Gastrocnemius medialis (tissue), 4 donors: ENCODE measurements around the gene ALKBH8. TPM values are rescaled to one million over a fixed set of nuclear protein-coding genes. Genes with fewer than 3 reads are reported as not detected.
"Not testable (repeated sequence)": the region's sequence is repeated elsewhere in the genome, so short reads cannot be mapped to it uniquely, and the experiment has no call there.

Experiments used
- ATAC-seq, 2 donors: fragments of 150-250 bp; one replicate each; pipeline ENCODE4 v1.9.1; 2016
- DNase-seq, 2 donors: peaks; one replicate each; pipeline ENCODE4 v3.0.0-alpha.2; 2019
- H3K27ac ChIP-seq, 4 donors: fragments of 200-600 bp; sonication (generic); 1 replicate in 1 of 4; 2 replicates in 3 of 4; pipeline ENCODE4 v1.5.1; 2016 to 2018; ENCODE audit warnings: mild to moderate bottlenecking in 2 of 4, moderate library complexity in 1 of 4
- H3K27me3 ChIP-seq, 3 donors: fragments of 200-600 bp; sonication (generic) in 2 of 3; 1 replicate in 1 of 3; 2 replicates in 2 of 3; pipeline versions ENCODE4 v1.5.1 to v1.6.0; 2016 to 2019; ENCODE audit warnings: mild to moderate bottlenecking in 1 of 3, moderate library complexity in 1 of 3
- H3K36me3 ChIP-seq, 2 donors: fragments of 200-600 bp; sonication (generic) in 1 of 2; one replicate each; pipeline ENCODE4 v1.5.1; 2017 to 2018
- H3K4me1 ChIP-seq, 2 donors: fragments of 200-600 bp; sonication (generic) in 1 of 2; one replicate each; pipeline ENCODE4 v1.5.1; 2016 to 2017; ENCODE audit warnings: mild to moderate bottlenecking in 2 of 2
- H3K4me3 ChIP-seq, 4 donors: fragments of 200-600 bp; sonication (generic) in 3 of 4; 1 replicate in 1 of 4; 2 replicates in 3 of 4; pipeline ENCODE4 v1.5.1; 2016 to 2019; ENCODE audit warnings: mild to moderate bottlenecking in 2 of 4
- H3K9me3 ChIP-seq, 3 donors: fragments of 200-600 bp; sonication (generic) in 2 of 3; 1 replicate in 1 of 3; 2 replicates in 2 of 3; pipeline ENCODE4 v1.5.1; 2016 to 2019
- CTCF ChIP-seq, 5 experiments: fragments of 450-650 bp in 3 of 5; fragments of 200-600 bp in 2 of 5; sonication (generic) in 2 of 5; IDR thresholded peaks in 4 of 5; conservative IDR thresholded peaks in 1 of 5; 1 replicate in 4 of 5; 2 replicates in 1 of 5; pipeline ENCODE4 v1.5.1; 2016 to 2019; ENCODE audit warnings: antibody characterized with exemption in 5 of 5, mild to moderate bottlenecking in 3 of 5, moderate library complexity in 3 of 5
- POLR2A ChIP-seq, 2 donors: fragments of 450-650 bp; IDR thresholded peaks; one replicate each; pipeline ENCODE4 v1.6.1; 2017; ENCODE audit warnings: antibody characterized with exemption in 2 of 2, mild to moderate bottlenecking in 2 of 2, moderate library complexity in 2 of 2
- in situ Hi-C, 4 donors: fragments of 200-750 bp; cut with MboI; loops; one replicate each; pipeline versions ENCODE4 v1.15.0 to v1.8.0; 2017; ENCODE audit warnings: low sequenced_read_pairs in 4 of 4
- intact Hi-C: fragments of 100-400 bp; cut with DNase I; formaldehyde crosslinking; loops from one replicate; pipeline ENCODE4 v1.15.1; 2023; ENCODE audit warnings: low total_unique reads
- total RNA-seq, 4 donors: library from RNA; depleted of rRNA; stranded (reverse); fragments of >200 nt; gene quantifications; one replicate each; pipeline versions ENCODE4 v1.1.0 to v1.2.3, GENCODE V29; 2016

ALKBH8 gene
- total RNA-seq, 4 donors from 2014 or later, result 5.4 to 8.1 (median 6.6) TPM

GRCh38 chr11:107505647-107506225 is 59.8 kb downstream of the ALKBH8 start:
- Histone ChIP-seq H3K36me3 (peaks cover 0 to 36% of the 10 kb centered on the region in 2 donors), H3K27ac (no peak overlapping the region), H3K9me3 (no peaks in the 10 kb centered on the region), H3K4me1 (peaks cover 10 to 14% of the 10 kb centered on the region in 2 donors), H3K4me3 (no peak overlapping the region), H3K27me3 (no peaks in the 10 kb centered on the region)
- in situ Hi-C loops (no loop called here), intact Hi-C loops (no loop called here)
- no peak for DNase-seq
- ATAC-seq, result no peak
- TF ChIP-seq CTCF (IDR thresholded peaks at IDR 0.05 in 4 of 5, conservative IDR thresholded peaks at IDR 0.05 in 1 of 5) (no peak), POLR2A (IDR thresholded peaks at IDR 0.05) (no peak)

DNA sequence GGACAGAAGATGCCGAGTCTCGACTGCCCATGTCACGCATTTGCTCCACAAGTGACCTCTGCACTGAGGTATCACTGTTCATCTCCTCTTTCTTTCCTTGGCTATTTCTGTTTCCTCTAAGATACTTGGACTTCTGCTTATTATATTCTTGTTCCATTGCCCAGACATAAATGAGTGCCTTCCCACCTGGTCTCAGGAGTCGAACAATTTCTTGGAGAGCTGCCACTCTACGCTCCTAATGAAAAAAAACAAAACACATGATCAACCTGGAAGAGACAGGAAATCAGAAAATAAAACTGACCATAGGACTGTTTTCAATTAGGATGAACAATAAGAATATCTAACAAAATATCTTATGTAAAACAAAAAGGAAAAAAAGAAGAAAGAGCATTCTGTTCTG is 60.6 kb downstream of the ALKBH8 start:
- ATAC-seq (no peak), DNase-seq (no peak)
- in situ Hi-C loops, result no loop called here
- H3K27ac ChIP-seq, result no peak overlapping the region
- peaks cover 10 to 14% of the 10 kb centered on the region in 2 donors for H3K4me1 ChIP-seq
- no peak overlapping the region for H3K4me3 ChIP-seq
- no peaks in the 10 kb centered on the region for H3K9me3 ChIP-seq
- no peaks in the 10 kb centered on the region for H3K27me3 ChIP-seq
- intact Hi-C loops, result no loop called here
- H3K36me3 ChIP-seq, result peaks cover 0 to 35% of the 10 kb centered on the region in 2 donors
- TF ChIP-seq POLR2A (IDR thresholded peaks at IDR 0.05) (no peak), CTCF (IDR thresholded peaks at IDR 0.05 in 4 of 5, conservative IDR thresholded peaks at IDR 0.05 in 1 of 5) (no peak)

GRCh38 chr11:107501713-107502112 is 63.8 kb downstream of the ALKBH8 start:
- H3K27ac ChIP-seq, result no peak overlapping the region
- no peak for ATAC-seq
- H3K9me3 ChIP-seq, result no peaks in the 10 kb centered on the region
- intact Hi-C loops (no loop called here), in situ Hi-C loops (no loop called here)
- no peak for TF ChIP-seq POLR2A (IDR thresholded peaks at IDR 0.05)
- TF ChIP-seq CTCF (IDR thresholded peaks at IDR 0.05 in 4 of 5, conservative IDR thresholded peaks at IDR 0.05 in 1 of 5), result no peak
- H3K4me1 ChIP-seq, result peaks cover 10 to 14% of the 10 kb centered on the region in 2 donors
- peaks cover 0 to 27% of the 10 kb centered on the region in 2 donors for H3K36me3 ChIP-seq
- no peak overlapping the region for H3K4me3 ChIP-seq
- no peaks in the 10 kb centered on the region for H3K27me3 ChIP-seq
- no peak for DNase-seq

DNA sequence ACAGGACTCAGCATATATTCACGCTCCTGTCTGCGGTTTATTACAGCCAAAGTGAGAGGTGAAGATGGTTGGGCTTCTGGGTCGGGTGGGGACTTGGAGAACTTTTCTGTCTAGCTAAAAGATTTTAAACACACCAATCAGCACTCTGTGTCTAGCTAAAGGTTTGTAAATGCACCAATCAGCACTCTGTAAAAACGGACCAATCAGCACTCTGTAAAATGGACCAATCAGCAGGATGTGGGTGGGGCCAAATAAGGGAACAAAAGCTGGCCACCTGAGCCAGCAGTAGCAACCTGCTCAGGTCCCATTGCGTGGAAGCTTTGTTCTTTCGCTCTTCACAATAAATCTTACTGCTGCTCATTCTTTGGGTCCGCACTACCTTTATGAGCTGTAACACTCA is 68.2 kb downstream of the ALKBH8 start:
- H3K36me3 ChIP-seq, H3K27ac ChIP-seq, H3K9me3 ChIP-seq, ATAC-seq, H3K4me3 ChIP-seq, intact Hi-C loops, H3K4me1 ChIP-seq, H3K27me3 ChIP-seq, DNase-seq, in situ Hi-C loops: not testable (repeated sequence)

GRCh38 chr11:107496011-107496410 is 69.5 kb downstream of the ALKBH8 start:
- no peaks in the 10 kb centered on the region for H3K27me3 ChIP-seq
- H3K4me1 ChIP-seq, result no peaks in the 10 kb centered on the region
- no peaks in the 10 kb centered on the region for H3K9me3 ChIP-seq
- DNase-seq, result no peak
- intact Hi-C loops, result no loop called here
- TF ChIP-seq POLR2A (IDR thresholded peaks at IDR 0.05), result no peak
- no peak for TF ChIP-seq CTCF (IDR thresholded peaks at IDR 0.05 in 4 of 5, conservative IDR thresholded peaks at IDR 0.05 in 1 of 5)
- in situ Hi-C loops, result no loop called here
- H3K4me3 ChIP-seq, result no peak overlapping the region
- no peak overlapping the region for H3K27ac ChIP-seq
- ATAC-seq, result no peak
- H3K36me3 ChIP-seq, result no peaks in the 10 kb centered on the region
